Progenitor cell of endocrine pancreas (in vitro differentiated cells): ENCODE measurements around the gene RAB39B. TPM values are rescaled to one million over a fixed set of nuclear protein-coding genes. Genes with fewer than 3 reads are reported as not detected.

Experiments used
- DNase-seq: peaks from one replicate; pipeline ENCODE4 v3.0.0; 2021; ENCODE audit warnings: low spot score; ENCODE audit not compliant: unreplicated experiment
- H3K27ac Mint-ChIP-seq: 2 replicates; pipeline ENCODE4 v1.8.0; 2021; ENCODE audit warnings: mild to moderate bottlenecking, moderate library complexity, mixed read lengths
- H3K27me3 Mint-ChIP-seq: 2 replicates; pipeline ENCODE4 v1.8.0; 2021; ENCODE audit warnings: mixed read lengths
- H3K36me3 Mint-ChIP-seq: 2 replicates; pipeline ENCODE4 v1.8.0; 2022; ENCODE audit warnings: mixed read lengths; ENCODE audit not compliant: insufficient read depth
- H3K4me1 Mint-ChIP-seq: 2 replicates; pipeline ENCODE4 v1.8.0; 2021; ENCODE audit warnings: low read depth, mixed read lengths
- H3K4me3 Mint-ChIP-seq: 2 replicates; pipeline ENCODE4 v1.8.0; 2021; ENCODE audit warnings: low read depth, mild to moderate bottlenecking, moderate library complexity, mixed read lengths
- H3K9me3 Mint-ChIP-seq: 2 replicates; pipeline ENCODE4 v1.8.0; 2021; ENCODE audit warnings: low read depth, mixed read lengths
- CTCF ChIP-seq: fragments of 200-600 bp; sonication (generic); IDR thresholded peaks from one replicate; pipeline ENCODE4 v1.5.0; 2021; ENCODE audit warnings: antibody characterized with exemption, mild to moderate bottlenecking; ENCODE audit not compliant: unreplicated experiment
- total RNA-seq: library from RNA; stranded (reverse); gene quantifications from 2 replicates; pipeline ENCODE4 v1.2.1, GENCODE V29; 2021

RAB39B gene
- total RNA-seq, 1 donor from 2014 or later, result 4.8 TPM

GRCh38 chrX:155215443-155216178 is 48.7 kb downstream of the RAB39B start:
- Mint-ChIP-seq H3K36me3 (peaks cover 2% of the 10 kb centered on the region), H3K4me3 (peak overlapping the region; percentile 81), H3K27me3 (no peaks in the 10 kb centered on the region), H3K27ac (peak overlapping the region; percentile 92), H3K9me3 (peaks cover 4% of the 10 kb centered on the region), H3K4me1 (peaks cover 7% of the 10 kb centered on the region)
- no peak for TF ChIP-seq CTCF
- DNase-seq, result no peak

GRCh38 chrX:155213731-155214130 is 50.6 kb downstream of the RAB39B start:
- H3K9me3 Mint-ChIP-seq, result peaks cover 9% of the 10 kb centered on the region
- H3K27me3 Mint-ChIP-seq, result no peaks in the 10 kb centered on the region
- H3K4me1 Mint-ChIP-seq, result peaks cover 7% of the 10 kb centered on the region
- no peak overlapping the region for H3K27ac Mint-ChIP-seq
- TF ChIP-seq CTCF, result no peak
- H3K36me3 Mint-ChIP-seq, result no peaks in the 10 kb centered on the region
- H3K4me3 Mint-ChIP-seq, result no peak overlapping the region
- no peak for DNase-seq

GRCh38 chrX:155211208-155211607 is 53.1 kb downstream of the RAB39B start:
- Mint-ChIP-seq H3K27ac (no peak overlapping the region), H3K4me1 (no peaks in the 10 kb centered on the region), H3K4me3 (no peak overlapping the region), H3K36me3 (no peaks in the 10 kb centered on the region), H3K9me3 (peaks cover 4% of the 10 kb centered on the region), H3K27me3 (no peaks in the 10 kb centered on the region)
- no peak for TF ChIP-seq CTCF
- DNase-seq, result no peak

Other genes with a start within 250 kb of the RAB39B start
- 2.7 and 3.4 TPM in 2 replicates for gene F8, start 241.8 kb downstream of the RAB39B start, total RNA-seq
- 87.8 and 92.8 TPM in 2 replicates for gene FUNDC2, start 237.6 kb downstream of the RAB39B start, total RNA-seq
- 3.4 and 4.3 TPM in 2 replicates for gene CMC4, start 193.4 kb downstream of the RAB39B start, total RNA-seq
- gene MTCP1, start 193.4 kb downstream of the RAB39B start, total RNA-seq, result 13.0 and 15.4 TPM in 2 replicates
- 31.4 and 35.6 TPM in 2 replicates for gene BRCC3, start 193.0 kb downstream of the RAB39B start, total RNA-seq
- gene VBP1, start 48.0 kb downstream of the RAB39B start, total RNA-seq, result 50.8 and 55.0 TPM in 2 replicates
- gene CLIC2, start 70.1 kb upstream of the RAB39B start, total RNA-seq, result 0.93 and 2.0 TPM in 2 replicates
- gene F8A2, start 117.6 kb upstream of the RAB39B start, total RNA-seq, result not detected in 2 replicates
- 4.6 and 5.2 TPM in 2 replicates for gene F8A3, start 194.1 kb upstream of the RAB39B start, total RNA-seq